Gastrocnemius medialis (tissue), 4 donors: ENCODE data around the gene CCDC78. TPM values are rescaled to one million over a fixed set of nuclear protein-coding genes. Genes with fewer than 3 reads are reported as not detected.

Experiments
- ATAC-seq, 2 donors: fragments of 150-250 bp; one replicate each; pipeline ENCODE4 v1.9.1; 2016
- DNase-seq, 2 donors: peaks; one replicate each; pipeline ENCODE4 v3.0.0-alpha.2; 2019
- H3K27ac ChIP-seq, 4 donors: fragments of 200-600 bp; sonication (generic); 1 replicate in 1 of 4; 2 replicates in 3 of 4; pipeline ENCODE4 v1.5.1; 2016 to 2018; ENCODE audit warnings: mild to moderate bottlenecking in 2 of 4, moderate library complexity in 1 of 4
- H3K27me3 ChIP-seq, 3 donors: fragments of 200-600 bp; sonication (generic) in 2 of 3; 1 replicate in 1 of 3; 2 replicates in 2 of 3; pipeline versions ENCODE4 v1.5.1 to v1.6.0; 2016 to 2019; ENCODE audit warnings: mild to moderate bottlenecking in 1 of 3, moderate library complexity in 1 of 3
- H3K36me3 ChIP-seq, 2 donors: fragments of 200-600 bp; sonication (generic) in 1 of 2; one replicate each; pipeline ENCODE4 v1.5.1; 2017 to 2018
- H3K4me1 ChIP-seq, 2 donors: fragments of 200-600 bp; sonication (generic) in 1 of 2; one replicate each; pipeline ENCODE4 v1.5.1; 2016 to 2017; ENCODE audit warnings: mild to moderate bottlenecking in 2 of 2
- H3K4me3 ChIP-seq, 4 donors: fragments of 200-600 bp; sonication (generic) in 3 of 4; 1 replicate in 1 of 4; 2 replicates in 3 of 4; pipeline ENCODE4 v1.5.1; 2016 to 2019; ENCODE audit warnings: mild to moderate bottlenecking in 2 of 4
- H3K9me3 ChIP-seq, 3 donors: fragments of 200-600 bp; sonication (generic) in 2 of 3; 1 replicate in 1 of 3; 2 replicates in 2 of 3; pipeline ENCODE4 v1.5.1; 2016 to 2019
- CTCF ChIP-seq, 5 experiments: fragments of 450-650 bp in 3 of 5; fragments of 200-600 bp in 2 of 5; sonication (generic) in 2 of 5; IDR thresholded peaks in 4 of 5; conservative IDR thresholded peaks in 1 of 5; 1 replicate in 4 of 5; 2 replicates in 1 of 5; pipeline ENCODE4 v1.5.1; 2016 to 2019; ENCODE audit warnings: antibody characterized with exemption in 5 of 5, mild to moderate bottlenecking in 3 of 5, moderate library complexity in 3 of 5
- POLR2A ChIP-seq, 2 donors: fragments of 450-650 bp; IDR thresholded peaks; one replicate each; pipeline ENCODE4 v1.6.1; 2017; ENCODE audit warnings: antibody characterized with exemption in 2 of 2, mild to moderate bottlenecking in 2 of 2, moderate library complexity in 2 of 2
- in situ Hi-C, 4 donors: fragments of 200-750 bp; cut with MboI; loops; one replicate each; pipeline versions ENCODE4 v1.15.0 to v1.8.0; 2017; ENCODE audit warnings: low sequenced_read_pairs in 4 of 4
- intact Hi-C: fragments of 100-400 bp; cut with DNase I; formaldehyde crosslinking; loops from one replicate; pipeline ENCODE4 v1.15.1; 2023; ENCODE audit warnings: low total_unique reads
- total RNA-seq, 4 donors: library from RNA; depleted of rRNA; stranded (reverse); fragments of >200 nt; gene quantifications; one replicate each; pipeline versions ENCODE4 v1.1.0 to v1.2.3, GENCODE V29; 2016

CCDC78 gene
- total RNA-seq, 4 donors from 2014 or later: not detected

GRCh38 chr16:695355-696089, 30.7 kb downstream of the CCDC78 start:
- H3K4me1 ChIP-seq: peaks cover 0 to 2% of the 10 kb centered on the region in 2 donors
- no peaks in the 10 kb centered on the region for H3K9me3 ChIP-seq
- H3K4me3 ChIP-seq: peak overlapping the region in 2 of 4 donors; percentile 25 to 34
- TF ChIP-seq CTCF (IDR thresholded peaks at IDR 0.05 in 4 of 5, conservative IDR thresholded peaks at IDR 0.05 in 1 of 5) (no peak), POLR2A (IDR thresholded peaks at IDR 0.05) (no peak)
- no peak for ATAC-seq
- DNase-seq: no peak
- intact Hi-C loops (no loop called here), in situ Hi-C loops (no loop called here)
- no peak overlapping the region for H3K27ac ChIP-seq
- H3K27me3 ChIP-seq: peaks cover 63 to 75% (median 68%) of the 10 kb centered on the region in 3 donors
- no peaks in the 10 kb centered on the region for H3K36me3 ChIP-seq

- intact Hi-C loops: no loop called here
- no peaks in the 10 kb centered on the region for H3K9me3 ChIP-seq
- H3K27ac ChIP-seq: no peak overlapping the region
- H3K4me3 ChIP-seq: no peak overlapping the region
- H3K27me3 ChIP-seq: peaks cover 57 to 69% (median 62%) of the 10 kb centered on the region in 3 donors
- no peaks in the 10 kb centered on the region for H3K36me3 ChIP-seq
- no peak for TF ChIP-seq CTCF (IDR thresholded peaks at IDR 0.05 in 4 of 5, conservative IDR thresholded peaks at IDR 0.05 in 1 of 5)
- TF ChIP-seq POLR2A (IDR thresholded peaks at IDR 0.05): no peak
- DNase-seq (no peak), ATAC-seq (no peak)
- in situ Hi-C loops: no loop called here
- H3K4me1 ChIP-seq: peaks cover 0 to 4% of the 10 kb centered on the region in 2 donors
These were observed 31.3 kb downstream of the CCDC78 start for GRCh38 chr16:694863-695354.

GRCh38 chr16:694187-694862, 31.9 kb downstream of the CCDC78 start:
- Histone ChIP-seq H3K27me3 (peaks cover 51 to 63% (median 57%) of the 10 kb centered on the region in 3 donors), H3K4me3 (no peak overlapping the region), H3K9me3 (no peaks in the 10 kb centered on the region), H3K27ac (no peak overlapping the region), H3K4me1 (peaks cover 4 to 10% of the 10 kb centered on the region in 2 donors), H3K36me3 (no peaks in the 10 kb centered on the region)
- in situ Hi-C loops (no loop called here), intact Hi-C loops (no loop called here)
- TF ChIP-seq CTCF (IDR thresholded peaks at IDR 0.05 in 4 of 5, conservative IDR thresholded peaks at IDR 0.05 in 1 of 5) (no peak), POLR2A (IDR thresholded peaks at IDR 0.05) (no peak)
- ATAC-seq: no peak
- DNase-seq: no peak

GRCh38 chr16:693766-694165, 32.5 kb downstream of the CCDC78 start:
- Histone ChIP-seq H3K36me3 (no peaks in the 10 kb centered on the region), H3K27me3 (peaks cover 46 to 58% (median 51%) of the 10 kb centered on the region in 3 donors), H3K9me3 (no peaks in the 10 kb centered on the region), H3K4me3 (no peak overlapping the region), H3K4me1 (peaks cover 9 to 15% of the 10 kb centered on the region in 2 donors), H3K27ac (no peak overlapping the region)
- TF ChIP-seq CTCF (IDR thresholded peaks at IDR 0.05 in 4 of 5, conservative IDR thresholded peaks at IDR 0.05 in 1 of 5) (no peak), POLR2A (IDR thresholded peaks at IDR 0.05) (no peak)
- no peak for ATAC-seq
- in situ Hi-C loops (no loop called here), intact Hi-C loops (no loop called here)
- DNase-seq: no peak
